Dermis blood vessel endothelial cell (primary cell): ENCODE measurements around the gene PANK2. TPM values are rescaled to one million over a fixed set of nuclear protein-coding genes. Genes with fewer than 3 reads are reported as not detected.
"Not testable (repeated sequence)": the region's sequence is repeated elsewhere in the genome, so short reads cannot be mapped to it uniquely, and the experiment has no call there.

Experiments
- DNase-seq: peaks from one replicate; pipeline ENCODE4 v3.0.0; 2010
- total RNA-seq: library from RNA; depleted of rRNA; stranded (reverse); fragments of >200 nt; gene quantifications from 2 replicates; pipeline ENCODE4 v1.2.3, GENCODE V29; 2014

PANK2 gene
- total RNA-seq, 1 donor from 2014 or later: 77.8 TPM

GRCh38 chr20:3871550-3872265 lies 17.5 kb upstream of the PANK2 start:
- DNase-seq: no peak

DNA sequence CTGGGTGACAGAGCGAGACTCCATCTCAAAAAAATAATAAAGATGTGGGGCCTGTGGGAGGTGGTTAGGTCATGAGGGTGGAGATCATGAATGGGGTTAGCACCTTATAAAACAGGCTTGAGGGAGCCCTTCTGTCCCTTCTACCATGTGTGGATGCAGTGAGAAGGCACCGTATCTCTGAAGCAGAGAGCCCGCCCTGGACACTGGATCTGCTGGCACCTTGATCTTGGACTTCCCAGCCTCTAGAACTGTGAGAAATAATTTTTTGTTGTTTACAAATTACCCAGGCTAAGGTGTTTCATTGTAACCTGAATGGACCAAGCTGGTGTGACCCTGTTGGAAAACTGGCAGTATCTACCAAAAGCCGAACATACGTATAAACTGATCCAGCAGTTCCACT lies 15.7 kb upstream of the PANK2 start:
- no peak for DNase-seq

- no peak for DNase-seq
These were observed 14.9 kb upstream of the PANK2 start for GRCh38 chr20:3874194-3874844.

- no peak for DNase-seq
These were observed 13.7 kb upstream of the PANK2 start for GRCh38 chr20:3875378-3875974.

GRCh38 chr20:3876000-3876399 lies 13.2 kb upstream of the PANK2 start:
- no peak for DNase-seq

GRCh38 chr20:3876676-3877075 lies 12.5 kb upstream of the PANK2 start:
- DNase-seq: no peak

GRCh38 chr20:3878921-3879274 lies 10.3 kb upstream of the PANK2 start:
- DNase-seq: not testable (repeated sequence)

DNA sequence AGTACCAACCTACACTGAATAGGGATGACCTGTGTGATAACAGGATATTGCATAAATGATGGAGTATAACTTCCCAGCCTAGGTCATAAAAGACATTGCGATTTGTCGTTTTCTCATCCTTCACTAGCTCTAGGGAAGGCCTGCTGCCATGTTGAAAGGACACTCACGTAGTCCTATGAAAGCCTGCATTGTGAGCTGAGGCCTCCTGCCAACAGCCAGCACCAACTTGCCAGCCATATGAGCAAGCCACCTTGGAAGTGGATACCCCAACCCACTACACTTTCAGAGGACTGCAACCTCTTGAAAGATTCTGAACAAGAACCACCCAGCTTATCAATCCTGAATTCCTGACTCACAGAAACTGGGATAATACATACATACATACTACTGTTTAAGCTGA lies 3.5 kb upstream of the PANK2 start:
- no peak for DNase-seq

DNA sequence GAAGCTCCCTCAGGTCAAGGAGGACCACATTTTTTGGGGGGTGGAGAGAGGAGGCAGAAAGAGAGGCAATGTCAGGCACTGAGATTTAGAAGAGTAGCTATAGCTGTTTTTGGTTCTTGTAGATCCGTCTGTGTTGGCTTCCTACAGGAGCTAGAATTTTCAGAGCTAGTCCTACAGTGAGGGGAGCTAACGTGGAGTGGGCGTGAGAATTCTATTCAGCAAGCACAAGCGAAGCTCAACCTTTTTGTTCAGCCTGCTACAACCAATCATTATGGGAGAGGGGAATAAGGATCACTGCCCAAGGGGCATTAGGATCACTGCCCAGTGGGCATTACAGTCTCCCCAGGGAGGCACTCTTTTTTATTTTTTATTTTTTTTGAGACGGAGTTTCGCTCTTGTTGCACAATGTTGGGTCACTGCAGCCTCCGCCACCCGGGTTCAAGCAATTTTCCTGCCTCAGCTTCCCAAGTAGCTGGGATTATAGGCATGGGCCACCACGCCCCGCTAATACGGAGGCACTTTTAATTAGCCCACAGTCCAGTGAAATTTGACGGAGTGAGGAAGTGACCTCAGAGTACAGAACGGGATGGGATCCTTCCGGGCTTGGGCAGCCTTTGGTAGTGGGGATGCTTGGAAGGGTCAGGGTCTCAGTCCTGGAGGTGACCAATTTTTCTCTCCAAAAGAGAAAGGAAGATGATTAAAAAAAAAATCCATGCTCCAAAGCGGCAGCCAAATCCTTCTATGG lies 1.1 kb upstream of the PANK2 start:
- peak; percentile 67 for DNase-seq

DNA sequence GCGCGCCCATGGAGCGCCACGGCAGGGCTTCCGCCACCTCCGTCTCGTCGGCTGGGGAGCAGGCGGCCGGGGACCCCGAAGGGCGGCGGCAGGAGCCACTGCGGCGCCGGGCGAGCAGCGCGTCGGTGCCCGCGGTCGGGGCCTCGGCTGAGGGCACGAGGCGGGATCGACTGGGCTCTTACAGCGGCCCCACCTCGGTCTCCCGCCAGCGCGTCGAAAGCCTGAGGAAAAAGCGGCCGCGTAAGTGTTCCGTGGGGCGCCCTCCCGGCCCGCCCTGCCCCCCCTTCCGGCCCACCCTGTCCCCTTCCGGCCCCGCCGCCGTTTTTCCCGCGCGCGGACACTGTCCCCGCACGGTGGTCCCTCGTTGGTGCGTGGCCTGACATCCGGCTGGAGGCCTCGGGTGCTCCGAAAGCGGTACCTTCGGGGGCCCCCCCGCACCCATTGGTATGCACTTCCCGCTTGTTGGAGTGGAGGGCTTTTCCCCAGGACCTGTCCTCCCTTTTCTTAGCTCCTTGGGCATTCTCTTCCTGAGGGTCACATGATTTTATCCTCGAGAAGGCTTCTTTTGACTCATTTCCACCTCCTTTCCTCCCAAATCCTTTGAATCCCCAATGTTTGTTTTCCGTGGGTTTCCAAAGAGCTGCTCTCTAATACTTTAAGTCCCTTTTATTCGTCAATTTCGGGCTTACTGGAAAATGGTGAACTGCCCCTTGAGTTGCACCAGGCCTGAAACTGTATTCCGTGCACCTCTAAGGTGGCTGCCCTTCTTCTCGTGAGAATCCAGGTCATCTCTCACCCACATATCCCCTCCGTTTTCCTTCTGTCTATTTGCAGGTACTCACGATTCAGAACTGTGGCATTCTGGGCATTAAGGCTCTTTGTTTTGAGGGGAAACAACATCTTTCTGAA lies 556 bp downstream of the PANK2 start:
- DNase-seq: peak; percentile 52

- DNase-seq: peak; percentile 42
These were observed 1.2 kb downstream of the PANK2 start for GRCh38 chr20:3890398-3890751.

DNA sequence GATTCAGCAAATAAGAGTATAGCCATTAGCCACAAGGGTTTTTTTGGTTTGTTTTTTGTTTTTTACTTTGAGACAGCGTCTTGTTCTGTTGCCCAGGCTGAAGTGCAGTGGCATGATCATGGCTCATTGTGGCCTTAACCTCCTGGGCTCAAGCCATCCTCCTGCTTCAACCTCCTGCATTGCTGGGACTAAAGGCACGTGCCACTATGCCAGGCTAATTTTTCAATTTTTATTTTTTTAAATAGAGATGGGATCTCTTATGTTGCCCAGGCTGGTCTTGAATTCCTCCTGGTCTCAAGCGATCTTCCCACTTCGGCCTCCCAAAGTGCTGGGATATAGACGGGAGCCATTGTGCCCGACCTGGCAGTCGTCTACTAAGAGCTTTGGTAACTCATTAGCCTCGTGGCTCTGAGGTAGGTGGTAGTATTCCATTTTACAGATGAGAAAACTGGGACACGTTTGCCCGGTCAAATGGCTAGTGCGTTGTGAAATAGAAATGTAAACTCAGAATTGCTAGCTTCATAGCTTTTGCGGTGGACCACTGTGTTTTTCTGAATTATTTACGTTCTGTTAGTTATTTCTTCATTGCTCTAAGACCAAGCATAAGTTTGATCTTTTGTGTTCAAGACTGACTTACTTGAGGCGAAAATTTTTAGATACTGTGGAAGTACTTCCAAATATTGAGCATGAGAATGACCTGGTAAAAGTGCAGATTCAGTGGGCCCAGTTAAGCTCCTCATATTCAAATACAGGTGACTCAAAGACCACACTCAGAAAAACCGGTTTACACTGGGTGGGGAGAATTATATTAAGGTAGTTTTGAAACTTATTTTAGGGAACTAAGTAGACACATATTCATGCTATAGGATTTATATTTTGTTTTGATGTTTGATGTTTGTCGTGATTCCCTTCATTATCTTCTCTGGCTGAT lies 2.1 kb downstream of the PANK2 start:
- DNase-seq: no peak

- DNase-seq: no peak
These were observed 5.6 kb downstream of the PANK2 start for GRCh38 chr20:3894796-3895195.

DNA sequence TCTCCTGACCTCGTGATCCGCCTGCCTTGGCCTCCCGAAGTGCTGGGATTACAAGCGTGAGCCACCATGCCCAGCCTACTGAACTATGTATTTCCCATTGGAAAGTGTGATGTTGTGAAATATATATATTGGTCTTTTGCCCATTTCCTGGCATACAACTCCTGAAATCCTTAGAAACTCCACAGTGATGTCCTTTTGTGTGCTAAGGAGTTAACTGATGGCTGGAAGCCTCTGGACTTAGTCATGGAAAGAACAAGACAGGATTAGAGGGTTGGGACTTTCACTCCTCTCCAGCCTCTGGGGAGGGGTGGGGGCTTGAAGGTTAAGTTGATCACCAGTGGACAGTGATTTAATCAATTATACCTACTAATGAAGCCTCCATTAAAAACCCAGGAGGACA lies 7.1 kb downstream of the PANK2 start:
- DNase-seq: peak; percentile 69

DNA sequence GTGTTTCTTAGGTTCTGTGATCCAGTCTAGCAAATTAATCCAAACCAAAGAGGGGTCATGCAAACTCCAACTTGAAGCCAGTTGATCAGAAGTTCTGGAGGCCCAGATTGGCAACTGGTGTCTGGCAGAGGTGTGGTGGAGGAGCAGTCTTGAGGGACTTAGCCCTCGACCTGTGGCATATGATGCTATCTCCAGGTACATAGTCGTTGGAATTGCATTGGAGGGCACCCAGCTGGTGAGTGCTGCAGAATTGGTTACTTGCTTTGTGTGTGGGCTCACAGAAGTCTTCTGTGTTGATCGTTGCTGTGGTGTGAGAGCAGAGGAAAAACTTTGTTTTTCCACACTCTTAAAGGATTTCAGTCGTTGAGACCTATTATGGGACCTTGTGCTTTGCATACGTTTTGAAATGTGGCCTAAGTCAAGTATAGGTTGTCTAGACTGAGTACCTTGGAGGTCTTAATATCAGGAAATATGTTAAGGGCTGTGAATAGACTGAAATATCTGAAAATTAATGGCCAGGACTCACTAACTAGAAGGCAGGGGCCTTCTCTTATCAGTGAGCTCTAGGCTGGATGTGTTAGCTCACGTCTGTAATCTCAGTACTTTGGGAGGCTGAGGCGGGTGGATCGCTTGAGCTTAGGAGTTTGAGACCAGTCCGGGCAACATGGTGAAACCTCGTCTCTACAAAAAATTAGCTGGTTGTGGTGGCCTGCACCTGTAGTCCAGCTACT lies 7.8 kb downstream of the PANK2 start:
- no peak for DNase-seq

- not testable (repeated sequence) for DNase-seq
These were observed 9.0 kb downstream of the PANK2 start for GRCh38 chr20:3898181-3898580.

- no peak for DNase-seq
These were observed 9.5 kb downstream of the PANK2 start for GRCh38 chr20:3898639-3899038.

DNA sequence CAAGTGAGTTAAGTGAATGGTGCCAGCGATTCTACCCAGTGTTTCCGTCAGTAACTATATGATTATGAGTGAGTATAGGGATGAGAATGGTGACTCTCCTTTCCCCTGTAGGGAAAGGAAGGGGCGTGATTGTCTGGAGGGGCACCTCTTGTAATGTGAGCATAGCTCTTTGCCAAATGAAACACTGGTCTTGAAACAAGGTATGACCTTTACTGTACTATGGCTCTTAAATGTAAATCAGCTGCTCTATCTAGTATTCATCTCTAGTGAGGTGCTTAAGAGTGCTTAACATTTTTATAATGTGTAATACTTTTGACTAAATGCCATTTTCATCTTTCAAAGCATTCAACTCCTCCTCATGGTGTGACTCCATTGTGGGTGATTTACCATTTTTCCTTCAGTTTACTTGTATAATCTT lies 11.0 kb downstream of the PANK2 start:
- DNase-seq: peak; percentile 64

- DNase-seq: no peak
These were observed 12.0 kb downstream of the PANK2 start for GRCh38 chr20:3901028-3901705.
